ENCODE measurements around the gene ELANE. TPM values are rescaled to one million over a fixed set of nuclear protein-coding genes. Genes with fewer than 3 reads are reported as not detected.
"Not testable (repeated sequence)": the region's sequence is repeated elsewhere in the genome, so short reads cannot be mapped to it uniquely, and the experiment has no call there.

The ELANE gene
- total RNA-seq, 2 donors from 2014 or later: not detected

- no peak for DNase-seq (ENCODE audit: low spot score)
- H3K27ac Mint-ChIP-seq: no peak overlapping the region
- H3K27me3 Mint-ChIP-seq: no peaks in the 10 kb centered on the region
- no peak overlapping the region for H3K4me3 Mint-ChIP-seq
- H3K9me3 Mint-ChIP-seq: no peaks in the 10 kb centered on the region
- H3K4me1 Mint-ChIP-seq (ENCODE audit: low read depth in 2 of 2): peaks cover 0 to 6% of the 10 kb centered on the region in 2 donors
- H3K36me3 Mint-ChIP-seq: peaks cover 4% of the 10 kb centered on the region
- ATAC-seq: no peak
Observed at GRCh38 chr19:868458-869244, 16.5 kb downstream of the ELANE start.

- H3K9me3 Mint-ChIP-seq: no peaks in the 10 kb centered on the region
- ATAC-seq (no peak), DNase-seq (ENCODE audit: low spot score) (no peak)
- no peak overlapping the region for H3K27ac Mint-ChIP-seq
- no peaks in the 10 kb centered on the region for H3K27me3 Mint-ChIP-seq
- no peak overlapping the region for H3K4me3 Mint-ChIP-seq
- peaks cover 0 to 6% of the 10 kb centered on the region in 2 donors for H3K4me1 Mint-ChIP-seq (ENCODE audit: low read depth in 2 of 2)
- H3K36me3 Mint-ChIP-seq: peaks cover 4% of the 10 kb centered on the region
Observed at GRCh38 chr19:869245-870177, 17.4 kb downstream of the ELANE start.

- ATAC-seq: no peak
- Mint-ChIP-seq H3K27ac (no peak overlapping the region), H3K9me3 (no peaks in the 10 kb centered on the region), H3K36me3 (peaks cover 4% of the 10 kb centered on the region), H3K4me1 (ENCODE audit: low read depth in 2 of 2) (peaks cover 0 to 6% of the 10 kb centered on the region in 2 donors), H3K27me3 (no peaks in the 10 kb centered on the region), H3K4me3 (no peak overlapping the region)
- DNase-seq (ENCODE audit: low spot score): no peak
Observed at GRCh38 chr19:870314-870713, 18.2 kb downstream of the ELANE start.

- DNase-seq (ENCODE audit: low spot score) (no peak), ATAC-seq (no peak)
- Mint-ChIP-seq H3K27ac (no peak overlapping the region), H3K36me3 (peaks cover 4% of the 10 kb centered on the region), H3K4me3 (no peak overlapping the region), H3K27me3 (no peaks in the 10 kb centered on the region), H3K9me3 (no peaks in the 10 kb centered on the region), H3K4me1 (ENCODE audit: low read depth in 2 of 2) (peaks cover 0 to 6% of the 10 kb centered on the region in 2 donors)
Observed at GRCh38 chr19:870963-871401, 18.9 kb downstream of the ELANE start.

GRCh38 chr19:871446-872265, 19.6 kb downstream of the ELANE start:
- Mint-ChIP-seq H3K27ac (no peak overlapping the region), H3K36me3 (peaks cover 4% of the 10 kb centered on the region), H3K4me1 (ENCODE audit: low read depth in 2 of 2) (peaks cover 0 to 6% of the 10 kb centered on the region in 2 donors), H3K4me3 (no peak overlapping the region), H3K9me3 (no peaks in the 10 kb centered on the region), H3K27me3 (no peaks in the 10 kb centered on the region)
- DNase-seq (ENCODE audit: low spot score) (no peak), ATAC-seq (no peak)

- no peaks in the 10 kb centered on the region for H3K27me3 Mint-ChIP-seq
- DNase-seq (ENCODE audit: low spot score): peak; percentile 72
- H3K4me1 Mint-ChIP-seq (ENCODE audit: low read depth in 2 of 2): peaks cover 0 to 4% of the 10 kb centered on the region in 2 donors
- no peak overlapping the region for H3K27ac Mint-ChIP-seq
- H3K36me3 Mint-ChIP-seq: peaks cover 3% of the 10 kb centered on the region
- H3K9me3 Mint-ChIP-seq: no peaks in the 10 kb centered on the region
- ATAC-seq: peak; percentile 74
- no peak overlapping the region for H3K4me3 Mint-ChIP-seq
Observed at GRCh38 chr19:872266-872951, 20.3 kb downstream of the ELANE start.

GRCh38 chr19:873084-873483, 21.0 kb downstream of the ELANE start:
- ATAC-seq (peak; percentile 80 to 89), DNase-seq (ENCODE audit: low spot score) (no peak)
- Mint-ChIP-seq H3K4me1 (ENCODE audit: low read depth in 2 of 2) (peaks cover 0 to 2% of the 10 kb centered on the region in 2 donors), H3K27me3 (no peaks in the 10 kb centered on the region), H3K4me3 (no peak overlapping the region), H3K27ac (no peak overlapping the region), H3K36me3 (no peaks in the 10 kb centered on the region), H3K9me3 (no peaks in the 10 kb centered on the region)

- Mint-ChIP-seq H3K27me3 (no peaks in the 10 kb centered on the region), H3K4me1 (ENCODE audit: low read depth in 2 of 2) (peaks cover 0 to 2% of the 10 kb centered on the region in 2 donors), H3K27ac (no peak overlapping the region), H3K4me3 (no peak overlapping the region), H3K9me3 (no peaks in the 10 kb centered on the region), H3K36me3 (no peaks in the 10 kb centered on the region)
- no peak for DNase-seq (ENCODE audit: low spot score)
- ATAC-seq: no peak
Observed at GRCh38 chr19:873561-874041, 21.5 kb downstream of the ELANE start.

- Mint-ChIP-seq H3K27ac (no peak overlapping the region), H3K27me3 (no peaks in the 10 kb centered on the region), H3K9me3 (no peaks in the 10 kb centered on the region), H3K4me1 (ENCODE audit: low read depth in 2 of 2) (peaks cover 0 to 2% of the 10 kb centered on the region in 2 donors), H3K36me3 (no peaks in the 10 kb centered on the region), H3K4me3 (no peak overlapping the region)
- ATAC-seq: no peak
- no peak for DNase-seq (ENCODE audit: low spot score)
Observed at GRCh38 chr19:875265-875879, 23.3 kb downstream of the ELANE start.

GRCh38 chr19:876089-876488, 24.0 kb downstream of the ELANE start:
- no peaks in the 10 kb centered on the region for H3K27me3 Mint-ChIP-seq
- H3K4me3 Mint-ChIP-seq: no peak overlapping the region
- DNase-seq (ENCODE audit: low spot score): no peak
- peaks cover 0 to 2% of the 10 kb centered on the region in 2 donors for H3K4me1 Mint-ChIP-seq (ENCODE audit: low read depth in 2 of 2)
- no peak for ATAC-seq
- H3K27ac Mint-ChIP-seq: no peak overlapping the region
- H3K36me3 Mint-ChIP-seq: no peaks in the 10 kb centered on the region
- no peaks in the 10 kb centered on the region for H3K9me3 Mint-ChIP-seq

- H3K4me1 Mint-ChIP-seq (ENCODE audit: low read depth in 2 of 2): peaks cover 0 to 2% of the 10 kb centered on the region in 2 donors
- ATAC-seq: no peak
- H3K4me3 Mint-ChIP-seq: no peak overlapping the region
- no peaks in the 10 kb centered on the region for H3K27me3 Mint-ChIP-seq
- H3K27ac Mint-ChIP-seq: no peak overlapping the region
- H3K36me3 Mint-ChIP-seq: no peaks in the 10 kb centered on the region
- DNase-seq (ENCODE audit: low spot score): no peak
- no peaks in the 10 kb centered on the region for H3K9me3 Mint-ChIP-seq
Observed at GRCh38 chr19:876780-877314, 24.7 kb downstream of the ELANE start.

GRCh38 chr19:877992-878660, 26.0 kb downstream of the ELANE start:
- DNase-seq (ENCODE audit: low spot score); H3K9me3 Mint-ChIP-seq; H3K36me3 Mint-ChIP-seq; H3K4me1 Mint-ChIP-seq (ENCODE audit: low read depth in 2 of 2); ATAC-seq; H3K4me3 Mint-ChIP-seq; H3K27ac Mint-ChIP-seq; H3K27me3 Mint-ChIP-seq: not testable (repeated sequence)
